ENCODE data around the gene CNTNAP2.
"Not testable (repeated sequence)": the region's sequence is repeated elsewhere in the genome, so short reads cannot be mapped to it uniquely, and the experiment has no call there.

CNTNAP2 gene

GRCh38 chr7:146146831-146147486 lies 30.4 kb downstream of the CNTNAP2 start:
- peak; percentile 66 for DNase-seq (ENCODE audit: low read depth, low spot score)

- no peak for DNase-seq (ENCODE audit: low read depth, low spot score)
These were observed 33.6 kb downstream of the CNTNAP2 start for GRCh38 chr7:146150153-146150552.

- DNase-seq (ENCODE audit: low read depth, low spot score) = no peak
These were observed 55.5 kb downstream of the CNTNAP2 start for GRCh38 chr7:146172112-146172511.

GRCh38 chr7:146175716-146176115 lies 59.1 kb downstream of the CNTNAP2 start:
- no peak for DNase-seq (ENCODE audit: low read depth, low spot score)

- DNase-seq (ENCODE audit: low read depth, low spot score) = no peak
These were observed 60.3 kb downstream of the CNTNAP2 start for GRCh38 chr7:146176860-146177259.

- DNase-seq (ENCODE audit: low read depth, low spot score) = no peak
These were observed 60.7 kb downstream of the CNTNAP2 start for GRCh38 chr7:146177301-146177700.

- DNase-seq (ENCODE audit: low read depth, low spot score) = no peak
These were observed 69.2 kb downstream of the CNTNAP2 start for GRCh38 chr7:146185844-146186243.

GRCh38 chr7:146191428-146191827 lies 74.8 kb downstream of the CNTNAP2 start:
- DNase-seq (ENCODE audit: low read depth, low spot score) = not testable (repeated sequence)

GRCh38 chr7:146201945-146202344 lies 85.3 kb downstream of the CNTNAP2 start:
- DNase-seq (ENCODE audit: low read depth, low spot score) = no peak

GRCh38 chr7:146206270-146206669 lies 89.7 kb downstream of the CNTNAP2 start:
- DNase-seq (ENCODE audit: low read depth, low spot score) = no peak

- no peak for DNase-seq (ENCODE audit: low read depth, low spot score)
These were observed 91.9 kb downstream of the CNTNAP2 start for GRCh38 chr7:146208492-146208891.

GRCh38 chr7:146214842-146215241 lies 98.2 kb downstream of the CNTNAP2 start:
- DNase-seq (ENCODE audit: low read depth, low spot score) = no peak

- no peak for DNase-seq (ENCODE audit: low read depth, low spot score)
These were observed 99.9 kb downstream of the CNTNAP2 start for GRCh38 chr7:146216396-146217041.

- DNase-seq (ENCODE audit: low read depth, low spot score) = no peak
These were observed 107.2 kb downstream of the CNTNAP2 start for GRCh38 chr7:146223851-146224250.

- DNase-seq (ENCODE audit: low read depth, low spot score) = no peak
These were observed 116.0 kb downstream of the CNTNAP2 start for GRCh38 chr7:146232604-146233003.

GRCh38 chr7:146235195-146235594 lies 118.6 kb downstream of the CNTNAP2 start:
- DNase-seq (ENCODE audit: low read depth, low spot score) = no peak

GRCh38 chr7:146242661-146243060 lies 126.1 kb downstream of the CNTNAP2 start:
- no peak for DNase-seq (ENCODE audit: low read depth, low spot score)

- DNase-seq (ENCODE audit: low read depth, low spot score) = not testable (repeated sequence)
These were observed 131.4 kb downstream of the CNTNAP2 start for GRCh38 chr7:146247991-146248390.

- not testable (repeated sequence) for DNase-seq (ENCODE audit: low read depth, low spot score)
These were observed 132.1 kb downstream of the CNTNAP2 start for GRCh38 chr7:146248744-146249143.

- no peak for DNase-seq (ENCODE audit: low read depth, low spot score)
These were observed 132.7 kb downstream of the CNTNAP2 start for GRCh38 chr7:146249272-146249671.

GRCh38 chr7:146255609-146256008 lies 139.0 kb downstream of the CNTNAP2 start:
- DNase-seq (ENCODE audit: low read depth, low spot score) = no peak

- DNase-seq (ENCODE audit: low read depth, low spot score) = no peak
These were observed 145.9 kb downstream of the CNTNAP2 start for GRCh38 chr7:146262527-146262926.

GRCh38 chr7:146276888-146277287 lies 160.3 kb downstream of the CNTNAP2 start:
- DNase-seq (ENCODE audit: low read depth, low spot score) = no peak

Measured in brain pericyte (primary cell).